Suppressor macrophage treated with lipopolysaccharide for 4 hours (primary cell): Measurements from ENCODE around the gene EIF4G3.
A peak's percentile ranks its signal among the peaks of the same experiment; 100 is the strongest.
"Not testable (repeated sequence)": the region's sequence is repeated elsewhere in the genome, so short reads cannot be mapped to it uniquely, and the experiment has no call there.

Experiments used
- DNase-seq: peaks from one replicate; pipeline ENCODE4 v3.0.0-alpha.2; 2020

EIF4G3 gene

GRCh38 chr1:21065851-21066250, 110.8 kb downstream of the EIF4G3 start:
- no peak for DNase-seq

- DNase-seq = no peak
Observed at GRCh38 chr1:21064057-21064456, 112.6 kb downstream of the EIF4G3 start.

- no peak for DNase-seq
Observed at GRCh38 chr1:21060523-21060922, 116.2 kb downstream of the EIF4G3 start.

- no peak for DNase-seq
Observed at GRCh38 chr1:21059021-21059420, 117.7 kb downstream of the EIF4G3 start.

GRCh38 chr1:21058035-21058793, 118.5 kb downstream of the EIF4G3 start:
- DNase-seq = no peak

- not testable (repeated sequence) for DNase-seq
Observed at GRCh38 chr1:21053189-21053928, 123.3 kb downstream of the EIF4G3 start.

- peak; percentile 57 for DNase-seq
Observed at GRCh38 chr1:21052034-21052433, 124.7 kb downstream of the EIF4G3 start.

GRCh38 chr1:21051177-21051825, 125.4 kb downstream of the EIF4G3 start:
- peak; percentile 39 for DNase-seq

- DNase-seq = no peak
Observed at GRCh38 chr1:21050031-21050430, 126.7 kb downstream of the EIF4G3 start.

- no peak for DNase-seq
Observed at GRCh38 chr1:21048462-21048861, 128.2 kb downstream of the EIF4G3 start.

- no peak for DNase-seq
Observed at GRCh38 chr1:21046132-21046531, 130.6 kb downstream of the EIF4G3 start.

GRCh38 chr1:21045351-21045750, 131.3 kb downstream of the EIF4G3 start:
- DNase-seq = no peak

- DNase-seq = no peak
Observed at GRCh38 chr1:21042929-21043605, 133.6 kb downstream of the EIF4G3 start.

- no peak for DNase-seq
Observed at GRCh38 chr1:21041541-21041940, 135.2 kb downstream of the EIF4G3 start.

- no peak for DNase-seq
Observed at GRCh38 chr1:21037091-21037490, 139.6 kb downstream of the EIF4G3 start.

GRCh38 chr1:21035794-21036193, 140.9 kb downstream of the EIF4G3 start:
- no peak for DNase-seq

GRCh38 chr1:21034725-21035628, 141.7 kb downstream of the EIF4G3 start:
- no peak for DNase-seq

- DNase-seq = no peak
Observed at GRCh38 chr1:21032741-21033140, 144.0 kb downstream of the EIF4G3 start.

GRCh38 chr1:21030181-21030580, 146.5 kb downstream of the EIF4G3 start:
- DNase-seq = no peak

- no peak for DNase-seq
Observed at GRCh38 chr1:21028520-21029145, 148.1 kb downstream of the EIF4G3 start.

GRCh38 chr1:21027805-21028204, 148.9 kb downstream of the EIF4G3 start:
- DNase-seq = no peak

GRCh38 chr1:21024918-21025317, 151.8 kb downstream of the EIF4G3 start:
- DNase-seq = no peak
